DMS53 treated with DMSO at 0.1 percent for 48 hours (cell line): ENCODE measurements around the gene ZNG1A.
"Not testable (repeated sequence)": the region's sequence is repeated elsewhere in the genome, so short reads cannot be mapped to it uniquely, and the experiment has no call there.

ENCODE experiments used
- DNase-seq: peaks from one replicate; lab custom pipeline; 2025; ENCODE audit not compliant: unreplicated experiment; lab: John Stamatoyannopoulos, UW

The ZNG1A gene

DNA sequence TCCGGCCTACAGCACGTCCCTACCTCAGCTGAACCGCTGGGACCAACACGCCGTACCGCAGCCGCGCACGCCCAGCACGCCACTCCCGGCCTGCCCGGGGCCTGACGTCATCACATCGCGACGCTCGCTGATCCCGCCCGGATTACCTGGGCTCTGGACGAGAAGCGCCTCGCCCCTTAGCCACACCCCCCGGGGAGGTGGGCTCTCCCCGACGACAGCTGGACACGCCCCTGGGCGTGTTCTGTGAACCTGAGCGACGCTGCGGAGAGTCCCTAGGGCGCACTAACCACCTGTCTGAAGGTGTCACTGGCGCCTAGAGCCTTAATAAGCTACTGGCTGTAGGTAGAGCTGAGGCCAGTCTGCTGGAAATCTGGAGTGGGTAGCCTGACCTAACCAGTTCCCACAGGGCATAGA lies at the start of gene ZNG1A:
Gene ZNG1A, minus strand, starts transcription at position 87 of the 414 bp plus-strand sequence. CDS start 87 bp downstream, outside the sequence.
- DNase-seq: not testable (repeated sequence)

- no peak for DNase-seq
Measured at GRCh38 chr9:227860-228259, 49.0 kb upstream of the ZNG1A start.

DNA sequence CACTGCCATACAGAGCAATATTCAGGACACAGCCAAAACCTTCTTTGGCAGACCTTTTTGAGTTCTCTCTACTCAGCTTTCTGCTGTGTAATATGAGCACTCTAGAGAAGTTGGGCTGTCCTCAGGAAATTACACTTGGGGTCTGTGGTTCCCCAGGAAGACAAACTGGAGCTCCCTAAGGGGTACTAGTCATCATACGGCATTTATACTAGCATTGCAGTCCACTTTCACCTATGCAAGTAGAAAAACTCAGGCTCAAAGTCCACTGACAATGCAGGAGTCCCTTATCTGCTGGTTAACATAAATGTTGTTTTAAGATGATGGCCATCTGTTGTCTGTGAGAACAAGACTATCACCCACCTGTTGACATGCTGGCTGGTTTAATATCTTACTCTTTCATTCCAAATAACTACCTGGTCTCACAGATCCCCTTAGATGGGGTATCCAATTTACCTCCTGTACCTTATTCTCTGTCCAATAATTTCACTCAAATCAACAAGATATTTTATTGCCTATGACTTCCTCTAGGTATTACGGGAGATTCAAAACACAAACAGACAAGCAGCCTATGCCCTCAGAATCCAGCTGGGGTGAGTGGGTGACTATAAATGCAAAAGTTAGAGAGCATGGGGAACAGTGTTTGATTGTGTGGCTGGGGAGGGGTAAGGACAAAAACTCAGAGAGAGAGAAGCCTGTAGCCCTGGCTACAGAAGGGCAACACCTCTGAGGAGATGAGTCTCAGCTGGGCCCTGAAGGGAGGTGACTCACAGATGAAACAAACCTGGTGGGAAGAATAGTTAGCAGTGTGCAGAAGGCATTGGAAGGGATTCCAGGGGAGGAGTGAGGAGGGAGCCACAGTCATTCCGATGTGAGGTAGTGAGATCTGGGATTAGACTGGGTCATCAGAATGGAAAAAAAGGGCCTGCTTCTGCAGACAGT lies 46.0 kb upstream of the ZNG1A start:
- no peak for DNase-seq

DNA sequence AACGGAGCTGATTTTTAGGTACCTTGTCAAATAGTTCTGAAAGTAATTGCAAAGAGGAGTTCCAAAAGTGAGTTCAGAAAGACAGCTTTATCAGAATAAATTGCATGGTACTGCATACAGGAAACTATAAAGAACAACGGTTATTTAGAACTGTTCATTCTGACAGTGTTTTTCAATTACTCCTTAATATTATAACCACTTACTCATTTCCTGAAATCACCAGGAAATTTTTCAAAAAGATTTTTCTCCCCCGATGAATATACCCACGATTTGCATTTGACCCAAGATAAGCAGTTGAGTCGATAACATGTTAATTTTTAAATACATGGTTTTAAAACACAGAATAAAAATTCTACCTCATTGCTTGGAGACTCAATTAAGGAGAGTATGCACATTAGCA lies 45.2 kb upstream of the ZNG1A start:
- DNase-seq: no peak

DNA sequence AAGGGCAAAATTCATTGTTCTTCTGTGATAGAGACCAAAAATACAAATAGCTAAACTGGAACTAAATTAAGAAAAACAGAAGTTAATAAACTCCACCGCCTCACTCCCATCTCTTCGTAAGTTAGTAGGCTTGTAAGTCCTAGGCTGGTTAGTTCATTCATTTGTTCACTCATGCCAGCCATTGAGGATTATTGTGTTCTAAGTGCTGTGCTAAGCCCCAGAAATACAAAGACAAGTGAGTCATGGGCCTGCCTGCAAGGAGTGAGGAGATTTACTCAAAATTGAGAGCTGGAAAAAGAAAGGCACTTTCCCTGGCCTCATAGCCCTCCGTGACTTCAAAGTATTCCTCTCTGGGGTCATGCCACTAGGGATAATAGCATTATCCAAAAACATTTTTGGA lies 44.3 kb upstream of the ZNG1A start:
- no peak for DNase-seq

DNA sequence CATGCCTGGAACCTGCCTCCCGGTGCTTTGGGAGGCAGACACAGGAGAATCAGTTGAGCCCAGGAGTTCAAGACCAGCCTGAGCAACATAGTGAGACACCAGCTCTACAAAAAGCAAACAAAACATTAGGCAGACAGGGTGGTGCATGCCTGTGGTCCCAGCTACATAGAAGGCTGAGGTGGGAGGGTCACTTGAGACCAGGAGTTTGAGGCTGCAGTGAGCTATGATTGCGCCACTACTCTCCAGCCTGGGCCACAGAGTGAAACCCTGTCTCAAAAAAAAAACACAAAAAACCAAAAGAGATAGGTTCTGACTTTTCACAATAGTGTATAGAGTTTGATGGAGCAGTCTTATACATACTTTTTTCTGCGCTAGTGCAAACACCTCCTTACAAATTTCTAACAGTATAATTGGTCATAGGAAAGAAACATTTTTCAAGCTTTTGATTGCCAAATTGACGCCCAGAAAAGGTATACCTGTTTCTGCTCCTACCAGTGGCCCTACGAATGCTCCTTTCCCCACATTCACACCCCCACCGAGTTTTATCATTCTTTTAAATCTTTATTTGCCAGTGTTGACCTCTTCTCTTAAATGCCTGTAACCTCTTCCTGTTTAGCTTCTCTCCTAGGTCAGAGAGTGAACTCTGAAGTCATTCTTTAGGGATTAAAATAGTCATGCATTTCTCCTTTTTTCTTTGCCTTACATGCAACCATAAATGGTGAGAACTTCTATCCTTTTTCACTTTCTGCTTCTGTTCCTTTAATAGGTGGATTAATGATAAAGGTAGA lies 43.3 kb upstream of the ZNG1A start:
- no peak for DNase-seq

GRCh38 chr9:219670-220365 lies 41.0 kb upstream of the ZNG1A start:
- DNase-seq: no peak

GRCh38 chr9:219036-219435 lies 40.2 kb upstream of the ZNG1A start:
- DNase-seq: not testable (repeated sequence)

GRCh38 chr9:217950-218349 lies 39.1 kb upstream of the ZNG1A start:
- DNase-seq: no peak

GRCh38 chr9:216866-217265 lies 38.0 kb upstream of the ZNG1A start:
- DNase-seq: no peak

GRCh38 chr9:215631-216155 lies 36.8 kb upstream of the ZNG1A start:
- no peak for DNase-seq

GRCh38 chr9:214648-215493 lies 36.0 kb upstream of the ZNG1A start, which contains the start of gene DOCK8:
Gene DOCK8 (plus strand): TSS chr9:214865. CDS start chr9:214977, 112 bp downstream.
- DNase-seq: no peak

DNA sequence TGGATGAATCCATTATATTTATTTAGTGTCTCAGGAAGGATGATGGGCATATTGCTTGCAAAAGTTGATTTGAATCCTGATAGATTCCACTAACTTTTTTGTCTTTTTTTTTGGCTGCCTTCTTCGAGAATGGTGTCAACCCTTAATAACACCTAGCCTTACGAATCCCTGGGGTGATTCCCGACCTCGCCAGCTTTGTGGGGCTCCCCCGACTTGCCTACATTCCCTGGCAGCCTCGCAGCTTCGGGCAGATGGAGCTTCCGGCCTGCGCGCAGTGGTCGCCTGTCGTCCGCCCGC lies 35.4 kb upstream of the ZNG1A start:
- DNase-seq: no peak

DNA sequence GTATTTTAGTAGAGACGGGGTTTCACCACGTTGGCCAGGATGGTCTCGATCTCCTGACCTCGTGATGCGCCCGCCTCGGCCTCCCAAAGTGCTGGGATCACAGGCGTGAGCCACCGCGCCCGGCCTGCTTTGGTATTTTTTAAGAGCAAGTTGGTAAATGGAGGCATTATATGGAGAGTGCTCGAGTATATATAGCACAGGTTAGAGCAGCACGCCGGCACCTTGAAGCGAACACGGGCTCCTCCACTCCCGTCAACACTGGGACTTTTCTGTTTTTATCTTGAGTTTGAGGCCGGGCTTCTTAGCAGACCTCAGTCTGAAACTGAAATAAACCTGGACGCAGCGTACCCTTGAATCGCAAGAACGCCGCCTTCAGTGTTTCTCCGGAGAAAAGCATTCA lies 35.0 kb upstream of the ZNG1A start:
- not testable (repeated sequence) for DNase-seq

GRCh38 chr9:212297-212696 lies 33.4 kb upstream of the ZNG1A start:
- no peak for DNase-seq

- no peak for DNase-seq
Measured at GRCh38 chr9:211557-211956, 32.7 kb upstream of the ZNG1A start.

GRCh38 chr9:211036-211435 lies 32.2 kb upstream of the ZNG1A start:
- DNase-seq: no peak

- no peak for DNase-seq
Measured at GRCh38 chr9:209143-209758, 30.4 kb upstream of the ZNG1A start.

DNA sequence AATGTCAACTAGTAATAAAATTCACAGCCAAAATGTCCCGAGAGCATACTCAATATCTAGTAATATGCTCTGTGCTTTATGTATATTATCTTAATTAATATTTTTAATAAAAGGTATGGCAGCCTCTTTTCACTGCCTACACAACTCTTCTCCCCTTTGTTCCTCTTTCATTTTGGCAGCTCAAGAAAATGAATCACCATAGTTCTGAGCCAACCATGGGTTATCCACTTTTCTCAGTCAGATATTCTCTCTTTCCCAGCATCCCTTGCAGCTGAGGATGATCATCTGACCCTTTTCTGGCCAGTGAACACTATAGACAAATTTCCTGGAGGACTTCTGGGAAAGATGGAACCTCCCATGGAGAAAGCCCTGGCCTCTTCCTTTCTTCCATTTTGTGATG lies 27.6 kb upstream of the ZNG1A start:
- no peak for DNase-seq

DNA sequence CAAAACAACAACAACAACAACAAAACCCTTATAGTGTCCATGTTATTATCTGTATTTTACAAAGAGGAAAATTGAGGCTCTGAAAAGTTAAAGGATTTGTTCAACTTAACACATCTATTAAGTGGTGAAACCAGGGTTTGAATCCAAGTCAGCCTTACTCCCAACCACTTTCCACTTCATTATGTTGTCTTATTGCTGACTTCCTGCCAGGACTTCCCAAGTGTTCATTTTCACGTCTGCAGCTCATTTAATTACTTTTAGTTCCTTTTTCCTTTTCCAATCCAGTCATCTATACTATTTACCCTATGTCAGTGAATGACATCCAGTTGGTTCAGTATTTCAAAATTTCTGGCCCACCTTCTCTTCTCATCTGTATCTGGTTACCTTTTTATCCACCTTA lies 20.7 kb upstream of the ZNG1A start:
- not testable (repeated sequence) for DNase-seq
